ENCODE results near the gene GRID2.

GRID2 gene

DNA sequence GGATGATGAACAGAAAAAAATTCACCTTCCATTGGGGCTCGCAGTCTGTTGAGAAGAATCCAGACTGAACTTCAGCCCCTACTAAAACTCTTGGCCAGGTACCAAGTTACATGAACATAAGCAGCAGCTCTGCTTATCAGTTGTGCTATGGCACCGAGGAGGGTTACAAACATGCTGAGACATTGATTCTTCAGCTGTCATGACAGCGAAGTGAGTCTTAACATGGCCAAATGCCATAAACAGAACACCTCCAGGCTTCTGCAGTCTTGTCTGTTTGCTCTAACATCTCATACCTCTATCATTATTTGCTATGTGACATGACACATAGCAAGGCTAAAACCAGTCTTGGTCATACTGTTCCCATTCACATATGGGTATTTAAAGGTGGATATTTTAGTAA lies 521.5 kb downstream of the GRID2 start:
- Mint-ChIP-seq H3K4me3 (no peak overlapping the region), H3K27me3 (ENCODE audit: low read depth) (no peaks in the 10 kb centered on the region), H3K36me3 (ENCODE audit: low read depth) (no peaks in the 10 kb centered on the region), H3K4me1 (no peaks in the 10 kb centered on the region), H3K9me3 (no peaks in the 10 kb centered on the region), H3K27ac (no peak overlapping the region)
- TF ChIP-seq, protein P1, sequence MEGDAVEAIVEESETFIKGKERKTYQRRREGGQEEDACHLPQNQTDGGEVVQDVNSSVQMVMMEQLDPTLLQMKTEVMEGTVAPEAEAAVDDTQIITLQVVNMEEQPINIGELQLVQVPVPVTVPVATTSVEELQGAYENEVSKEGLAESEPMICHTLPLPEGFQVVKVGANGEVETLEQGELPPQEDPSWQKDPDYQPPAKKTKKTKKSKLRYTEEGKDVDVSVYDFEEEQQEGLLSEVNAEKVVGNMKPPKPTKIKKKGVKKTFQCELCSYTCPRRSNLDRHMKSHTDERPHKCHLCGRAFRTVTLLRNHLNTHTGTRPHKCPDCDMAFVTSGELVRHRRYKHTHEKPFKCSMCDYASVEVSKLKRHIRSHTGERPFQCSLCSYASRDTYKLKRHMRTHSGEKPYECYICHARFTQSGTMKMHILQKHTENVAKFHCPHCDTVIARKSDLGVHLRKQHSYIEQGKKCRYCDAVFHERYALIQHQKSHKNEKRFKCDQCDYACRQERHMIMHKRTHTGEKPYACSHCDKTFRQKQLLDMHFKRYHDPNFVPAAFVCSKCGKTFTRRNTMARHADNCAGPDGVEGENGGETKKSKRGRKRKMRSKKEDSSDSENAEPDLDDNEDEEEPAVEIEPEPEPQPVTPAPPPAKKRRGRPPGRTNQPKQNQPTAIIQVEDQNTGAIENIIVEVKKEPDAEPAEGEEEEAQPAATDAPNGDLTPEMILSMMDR (IDR thresholded peaks at IDR 0.05; ENCODE audit: unreplicated experiment in 3 of 3), result no peak

DNA sequence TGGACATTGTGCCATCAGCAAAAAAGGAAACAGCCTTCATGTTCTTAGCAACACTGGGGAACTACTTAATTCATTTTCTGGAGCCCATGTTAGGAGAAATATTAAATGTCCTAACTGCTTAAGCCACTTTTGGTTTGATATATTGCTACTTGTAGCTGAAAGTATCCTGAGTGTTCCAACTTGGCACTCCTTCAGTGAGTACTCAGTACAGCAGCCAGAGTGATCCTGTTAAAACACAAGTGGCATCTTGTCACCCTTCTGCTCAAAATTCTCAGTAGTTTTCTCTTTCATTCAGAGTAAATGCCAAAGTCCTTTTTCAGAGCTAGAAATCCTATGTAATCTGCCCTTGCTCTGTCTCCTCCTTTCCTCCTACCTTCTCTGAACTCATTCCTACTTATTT lies 522.0 kb downstream of the GRID2 start:
- H3K27ac Mint-ChIP-seq, result no peak overlapping the region
- H3K36me3 Mint-ChIP-seq (ENCODE audit: low read depth), result no peaks in the 10 kb centered on the region
- H3K9me3 Mint-ChIP-seq, result no peaks in the 10 kb centered on the region
- H3K4me3 Mint-ChIP-seq, result no peak overlapping the region
- TF ChIP-seq, protein P1 (IDR thresholded peaks at IDR 0.05; ENCODE audit: unreplicated experiment in 3 of 3), result no peak
- H3K4me1 Mint-ChIP-seq, result no peaks in the 10 kb centered on the region
- no peaks in the 10 kb centered on the region for H3K27me3 Mint-ChIP-seq (ENCODE audit: low read depth)

DNA sequence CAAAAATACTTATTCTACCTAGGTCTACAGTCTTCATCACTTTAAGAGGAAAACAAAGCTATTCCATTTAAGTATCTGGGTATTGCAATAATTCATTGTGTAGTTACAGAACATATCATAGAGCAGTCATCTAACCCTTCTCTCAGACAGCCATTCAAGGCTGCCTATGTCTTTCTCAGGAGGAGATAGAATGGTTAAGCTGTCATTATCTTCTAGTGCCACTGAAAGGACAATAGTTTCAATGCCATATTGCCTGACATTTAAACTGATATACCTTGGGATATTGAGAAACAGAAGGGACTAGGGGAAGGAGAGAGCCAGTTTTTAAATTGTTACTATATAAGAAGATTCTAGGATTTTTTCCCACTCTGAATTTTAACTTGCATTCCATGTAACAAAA lies 527.0 kb downstream of the GRID2 start:
- H3K9me3 Mint-ChIP-seq, result no peaks in the 10 kb centered on the region
- TF ChIP-seq, protein P1 (IDR thresholded peaks at IDR 0.05; ENCODE audit: unreplicated experiment in 3 of 3), result no peak
- H3K27ac Mint-ChIP-seq, result no peak overlapping the region
- H3K36me3 Mint-ChIP-seq (ENCODE audit: low read depth), result no peaks in the 10 kb centered on the region
- H3K27me3 Mint-ChIP-seq (ENCODE audit: low read depth), result no peaks in the 10 kb centered on the region
- no peaks in the 10 kb centered on the region for H3K4me1 Mint-ChIP-seq
- H3K4me3 Mint-ChIP-seq, result no peak overlapping the region

DNA sequence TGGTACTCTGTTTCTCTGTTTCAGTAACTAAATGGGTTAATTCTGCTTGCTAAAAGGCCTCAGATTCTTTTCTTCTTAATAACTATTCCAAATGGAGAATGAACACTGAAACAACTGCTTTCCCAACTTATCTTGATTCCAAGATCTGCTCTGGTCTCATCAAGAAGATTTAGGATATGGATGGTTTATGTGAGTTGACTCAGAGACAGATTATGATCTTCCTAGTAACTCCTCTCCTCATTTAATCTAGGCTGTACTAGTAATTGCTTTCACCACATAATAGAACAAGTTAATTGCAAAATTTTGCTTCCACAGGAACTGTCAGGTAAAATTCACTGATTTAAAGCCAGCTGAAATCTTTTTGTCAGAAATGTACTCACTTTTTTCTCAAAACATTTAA lies 537.1 kb downstream of the GRID2 start:
- Mint-ChIP-seq H3K4me3 (no peak overlapping the region), H3K36me3 (ENCODE audit: low read depth) (no peaks in the 10 kb centered on the region), H3K27me3 (ENCODE audit: low read depth) (no peaks in the 10 kb centered on the region), H3K9me3 (no peaks in the 10 kb centered on the region), H3K27ac (no peak overlapping the region), H3K4me1 (no peaks in the 10 kb centered on the region)
- TF ChIP-seq, protein P1 (IDR thresholded peaks at IDR 0.05; ENCODE audit: unreplicated experiment in 3 of 3), result no peak

DNA sequence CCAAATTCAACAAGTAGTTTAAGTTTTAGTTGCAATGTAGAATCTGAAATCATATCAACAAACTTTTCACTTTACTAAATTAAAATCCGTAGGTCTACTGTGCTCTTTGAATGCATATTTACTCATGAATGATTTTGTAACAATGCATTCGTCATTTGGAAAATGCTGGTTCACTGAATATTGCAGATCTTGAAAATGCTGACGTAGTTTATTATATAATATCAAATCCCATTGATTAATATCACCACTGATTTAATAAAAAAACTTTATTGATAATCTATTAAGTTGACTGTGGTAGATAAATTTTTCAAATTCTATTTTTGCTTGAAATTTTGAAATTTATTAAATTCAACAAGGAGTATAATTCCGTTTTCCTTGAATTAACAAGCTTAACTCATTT lies 540.0 kb downstream of the GRID2 start:
- TF ChIP-seq, protein P1 (IDR thresholded peaks at IDR 0.05; ENCODE audit: unreplicated experiment in 3 of 3), result no peak
- Mint-ChIP-seq H3K4me1 (no peaks in the 10 kb centered on the region), H3K4me3 (no peak overlapping the region), H3K27ac (no peak overlapping the region), H3K9me3 (no peaks in the 10 kb centered on the region), H3K36me3 (ENCODE audit: low read depth) (no peaks in the 10 kb centered on the region), H3K27me3 (ENCODE audit: low read depth) (no peaks in the 10 kb centered on the region)

DNA sequence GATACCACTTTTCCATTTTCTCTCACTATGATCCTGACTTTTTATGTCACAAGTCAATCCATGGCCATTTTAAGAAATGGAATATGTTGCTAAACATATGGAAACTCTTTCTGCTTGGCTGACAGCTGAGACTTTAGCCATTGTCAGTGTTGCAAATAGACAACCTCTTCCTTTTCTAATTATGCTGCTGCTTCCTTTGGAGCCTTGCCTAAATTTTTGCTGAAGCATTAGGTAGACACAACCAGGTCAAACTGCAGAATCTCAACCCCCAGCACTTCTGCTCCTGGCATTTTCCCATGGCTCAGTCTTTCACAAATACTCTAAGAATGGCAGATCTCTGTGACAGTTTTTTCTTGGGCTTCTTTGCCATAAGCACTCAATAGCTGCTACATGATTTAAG lies 543.3 kb downstream of the GRID2 start:
- H3K27ac Mint-ChIP-seq, result no peak overlapping the region
- H3K36me3 Mint-ChIP-seq (ENCODE audit: low read depth), result no peaks in the 10 kb centered on the region
- H3K27me3 Mint-ChIP-seq (ENCODE audit: low read depth), result no peaks in the 10 kb centered on the region
- H3K4me1 Mint-ChIP-seq, result no peaks in the 10 kb centered on the region
- no peak overlapping the region for H3K4me3 Mint-ChIP-seq
- TF ChIP-seq, protein P1 (IDR thresholded peaks at IDR 0.05; ENCODE audit: unreplicated experiment in 3 of 3), result no peak
- H3K9me3 Mint-ChIP-seq, result no peaks in the 10 kb centered on the region

All from nephron (organoid).